ENCODE results near the gene CLASRP.

The CLASRP gene

GRCh38 chr19:45023048-45023447 lies 15.8 kb upstream of the CLASRP start:
- DNase-seq: no peak

- DNase-seq: no peak
These were observed 13.6 kb upstream of the CLASRP start for GRCh38 chr19:45025264-45025663.

GRCh38 chr19:45027371-45027770 lies 11.5 kb upstream of the CLASRP start:
- no peak for DNase-seq

GRCh38 chr19:45030825-45031224 lies 8.0 kb upstream of the CLASRP start:
- DNase-seq: no peak

- DNase-seq: no peak
These were observed 6.4 kb upstream of the CLASRP start for GRCh38 chr19:45032421-45032820.

GRCh38 chr19:45035755-45036154 lies 3.1 kb upstream of the CLASRP start:
- DNase-seq: no peak

- DNase-seq: no peak
These were observed 1.3 kb upstream of the CLASRP start for GRCh38 chr19:45037393-45038169.

GRCh38 chr19:45040059-45040771 lies 1.4 kb downstream of the CLASRP start:
- no peak for DNase-seq

- no peak for DNase-seq
These were observed 2.3 kb downstream of the CLASRP start for GRCh38 chr19:45041125-45041524.

GRCh38 chr19:45045671-45046353 lies 7.0 kb downstream of the CLASRP start:
- DNase-seq: no peak

GRCh38 chr19:45046355-45046754 lies 7.5 kb downstream of the CLASRP start:
- no peak for DNase-seq

GRCh38 chr19:45047188-45047797 lies 8.4 kb downstream of the CLASRP start:
- DNase-seq: no peak

- no peak for DNase-seq
These were observed 10.4 kb downstream of the CLASRP start for GRCh38 chr19:45049073-45049736.

- DNase-seq: no peak
These were observed 11.2 kb downstream of the CLASRP start for GRCh38 chr19:45050036-45050435.

GRCh38 chr19:45051929-45052579 lies 13.2 kb downstream of the CLASRP start:
- no peak for DNase-seq

GRCh38 chr19:45056831-45057230 lies 18.0 kb downstream of the CLASRP start:
- DNase-seq: no peak

GRCh38 chr19:45057444-45057843 lies 18.6 kb downstream of the CLASRP start:
- no peak for DNase-seq

GRCh38 chr19:45058622-45059159 lies 19.8 kb downstream of the CLASRP start:
- no peak for DNase-seq

- DNase-seq: peak; percentile 86
These were observed 20.6 kb downstream of the CLASRP start for GRCh38 chr19:45059258-45059965.

GRCh38 chr19:45061965-45062364 lies 23.1 kb downstream of the CLASRP start:
- no peak for DNase-seq

Measured in activated gamma-delta T cell treated with Interleukin-2 at 50 U/mL for 16 hours (primary cell).